HepG2 (cell line): ENCODE measurements around the gene AFTPH. TPM values are rescaled to one million over a fixed set of nuclear protein-coding genes. Genes with fewer than 3 reads are reported as not detected.

Source experiments
- ARNT2 ChIP-seq: sonication (generic); formaldehyde crosslinking; IDR thresholded peaks from 2 replicates; pipeline ENCODE4 v1.8.0; 2022; ENCODE audit warnings: mild to moderate bottlenecking, low read depth, missing genetic modification reagents, moderate library complexity
- DMTF1 ChIP-seq: sonication (generic); formaldehyde crosslinking; IDR thresholded peaks from 2 replicates; pipeline ENCODE4 v1.4.0; 2020; ENCODE audit warnings: mild to moderate bottlenecking, missing genetic modification reagents
- HNRNPH1 ChIP-seq: fragments of 200-400 bp; formaldehyde crosslinking; optimal IDR thresholded peaks from 2 replicates; pipeline ENCODE3; 2017; ENCODE audit warnings: mild to moderate bottlenecking, low read depth, low read length
- MIER3 ChIP-seq: IDR thresholded peaks from 2 replicates; pipeline ENCODE4 v1.6.1; 2016; ENCODE audit warnings: missing compliant biosample characterization, borderline replicate concordance
- POLR2AphosphoS2 ChIP-seq: IDR thresholded peaks from 2 replicates; pipeline ENCODE4 v1.6.1; 2011; ENCODE audit warnings: low read depth, low read length, improper control_type of control experiment
- RAD51 ChIP-seq: fragments of 450-650 bp; IDR thresholded peaks from 2 replicates; pipeline ENCODE4 v1.6.1; 2016; ENCODE audit warnings: borderline replicate concordance
- RARG ChIP-seq: sonication (generic); formaldehyde crosslinking; IDR thresholded peaks from 2 replicates; pipeline ENCODE4 v1.4.0; 2020; ENCODE audit warnings: low read depth, mild to moderate bottlenecking, missing genetic modification reagents
- SP5 ChIP-seq: IDR thresholded peaks from 2 replicates; pipeline ENCODE4 v1.6.1; 2016; ENCODE audit warnings: low read depth, borderline replicate concordance
- ZBTB44 ChIP-seq: sonication (generic); formaldehyde crosslinking; IDR thresholded peaks from 2 replicates; pipeline ENCODE4 v1.4.0; 2020; ENCODE audit warnings: missing genetic modification reagents
- ZNF138 ChIP-seq: sonication (generic); formaldehyde crosslinking; IDR thresholded peaks from 2 replicates; pipeline ENCODE4 v1.5.0; 2020; ENCODE audit warnings: mild to moderate bottlenecking, low read depth, missing genetic modification reagents
- ZNF407 ChIP-seq: sonication (generic); formaldehyde crosslinking; IDR thresholded peaks from one replicate; pipeline ENCODE4 v1.5.1; 2020; ENCODE audit warnings: mild to moderate bottlenecking, missing genetic modification reagents; ENCODE audit errors: not compliant biosample characterization
- ZSCAN9 ChIP-seq: IDR thresholded peaks from 2 replicates; pipeline ENCODE4 v1.6.1; 2016; ENCODE audit warnings: borderline replicate concordance
- polyA plus RNA-seq, 8 experiments: library from polyadenylated mRNA; depleted of rRNA in 3 of 8; stranded (reverse) in 7 of 8; unstranded in 1 of 8; fragments of >200 nt; fragmentation: Illumina TruSeq in 4 of 8; extraction: Trizol in 4 of 8; gene quantifications; 2 replicates each; pipeline versions ENCODE4 v1.2.1 to v1.2.3, GENCODE V29; 2011 to 2016; ENCODE audit warnings: low read depth in 4 of 8, missing spikeins in 1 of 8, mixed read lengths in 1 of 8; ENCODE audit not compliant: insufficient read depth in 1 of 8
- total RNA-seq, 5 experiments: library from RNA; depleted of rRNA; stranded (reverse); fragments of >200 nt; fragmentation: Illumina TruSeq; extraction: Trizol; gene quantifications; 2 replicates each; pipeline ENCODE4 v1.2.3, GENCODE V29; 2016; ENCODE audit warnings: low read depth in 1 of 5

Gene AFTPH
- total and polyA plus RNA-seq, 2 of the 13 experiments (the other 11 are each of a cell fraction or from before 2014, with no cell fraction given), result 27.5 to 36.8 TPM

- TF ChIP-seq ARNT2 (CRISPR knock-in tag) (no peak), DMTF1 (no peak), POLR2AphosphoS2 (no peak), ZSCAN9 (CRISPR knock-in tag) (no peak), ZNF138 (no peak), RARG (CRISPR knock-in tag) (no peak), ZNF407 (CRISPR knock-in tag) (no peak), SP5 (CRISPR knock-in tag) (no peak), ZBTB44 (no peak), MIER3 (CRISPR knock-in tag) (no peak), RAD51 (no peak), HNRNPH1 (no peak)
These were observed 91.9 kb downstream of the AFTPH start (continued) for GRCh38 chr2:64615844-64616536.
